Measurements from ENCODE around the gene SKOR2. TPM values are rescaled to one million over a fixed set of nuclear protein-coding genes. Genes with fewer than 3 reads are reported as not detected.

SKOR2 gene
- total and polyA plus RNA-seq, 2 donors (not counting 1 experiment from before 2014, with no cell fraction given) = not detected

GRCh38 chr18:47180765-47181164 is 70.7 kb downstream of the SKOR2 start:
- H3K4me2 ChIP-seq (ENCODE audit: extremely low read depth, insufficient read depth, low read length) = no peak overlapping the region
- H2AFZ ChIP-seq (ENCODE audit: low read length) = no peak overlapping the region
- H3K4me3 ChIP-seq (replicated peaks in 1 of 4; ENCODE audit: control extremely low read depth in 1 of 4, insufficient read depth in 1 of 4, low read depth in 3 of 4, low read length in 4 of 4) = no peak overlapping the region
- H3K9me3 ChIP-seq (ENCODE audit: control insufficient read depth, insufficient read depth, low read depth, low read length) = no peaks in the 10 kb centered on the region
- H3K9ac ChIP-seq (ENCODE audit: insufficient read depth, low read length) = no peak overlapping the region
- no peaks in the 10 kb centered on the region for H3K4me1 ChIP-seq (ENCODE audit: control insufficient read depth, extremely low read depth, insufficient read depth, low read length)
- no peak for DNase-seq (ENCODE audit: low read depth in 2 of 2)
- no peak overlapping the region for H3K27ac ChIP-seq (ENCODE audit: insufficient read depth, low read length)
- H3K27me3 ChIP-seq (ENCODE audit: control insufficient read depth, insufficient read depth, low read length) = peaks cover 6% of the 10 kb centered on the region
- H3K79me2 ChIP-seq (ENCODE audit: control insufficient read depth, insufficient read depth, low read length) = peaks cover under 1% of the 10 kb centered on the region
- no peaks in the 10 kb centered on the region for H3K36me3 ChIP-seq (ENCODE audit: control insufficient read depth, insufficient read depth, low read length)
- H4K20me1 ChIP-seq (ENCODE audit: control insufficient read depth, extremely low read depth, insufficient read depth, low read length) = no peaks in the 10 kb centered on the region
- TF ChIP-seq CTCF (conservative IDR thresholded peaks at IDR 0.05 in 1 of 2, IDR thresholded peaks at IDR 0.05 in 1 of 2; ENCODE audit: low read depth in 1 of 2, low read length in 2 of 2) = no peak

GRCh38 chr18:47179520-47179919 is 71.9 kb downstream of the SKOR2 start:
- Histone ChIP-seq H3K4me3 (replicated peaks in 1 of 4; ENCODE audit: control extremely low read depth in 1 of 4, insufficient read depth in 1 of 4, low read depth in 3 of 4, low read length in 4 of 4) (no peak overlapping the region), H3K4me1 (ENCODE audit: control insufficient read depth, extremely low read depth, insufficient read depth, low read length) (peaks cover 2% of the 10 kb centered on the region), H3K9me3 (ENCODE audit: control insufficient read depth, insufficient read depth, low read depth, low read length) (no peaks in the 10 kb centered on the region)

GRCh38 chr18:47175898-47176575 is 75.4 kb downstream of the SKOR2 start, which contains the start of gene IER3IP1:
Gene IER3IP1, minus strand, starts transcription at chr18:47176364. Its CDS starts 87 bp downstream, at chr18:47176277.
- H3K27me3 ChIP-seq (ENCODE audit: control insufficient read depth, insufficient read depth, low read length) = peaks cover 6% of the 10 kb centered on the region
- peak within 1 kb of the TSS; percentile 68 for H3K27ac ChIP-seq (ENCODE audit: insufficient read depth, low read length)
- H3K4me3 ChIP-seq (replicated peaks in 1 of 4; ENCODE audit: control extremely low read depth in 1 of 4, insufficient read depth in 1 of 4, low read depth in 3 of 4, low read length in 4 of 4) = peak within 1 kb of the TSS; percentile 63 to 97 (median 79)
- no peaks in the 10 kb centered on the region for H3K36me3 ChIP-seq (ENCODE audit: control insufficient read depth, insufficient read depth, low read length)
- H3K9ac ChIP-seq (ENCODE audit: insufficient read depth, low read length) = peak within 1 kb of the TSS; percentile 77
- H4K20me1 ChIP-seq (ENCODE audit: control insufficient read depth, extremely low read depth, insufficient read depth, low read length) = no peaks in the 10 kb centered on the region
- H3K4me2 ChIP-seq (ENCODE audit: extremely low read depth, insufficient read depth, low read length) = peak within 1 kb of the TSS; percentile 87
- H3K4me1 ChIP-seq (ENCODE audit: control insufficient read depth, extremely low read depth, insufficient read depth, low read length) = peaks cover 2% of the 10 kb centered on the region
- H2AFZ ChIP-seq (ENCODE audit: low read length) = peak within 1 kb of the TSS; percentile 33
- TF ChIP-seq EZH2 (IDR thresholded peaks at IDR 0.05; ENCODE audit: low read length, missing control alignments) (no peak), CTCF (conservative IDR thresholded peaks at IDR 0.05 in 1 of 2, IDR thresholded peaks at IDR 0.05 in 1 of 2; ENCODE audit: low read depth in 1 of 2, low read length in 2 of 2) (no peak)
- H3K9me3 ChIP-seq (ENCODE audit: control insufficient read depth, insufficient read depth, low read depth, low read length) = no peaks in the 10 kb centered on the region
- H3K79me2 ChIP-seq (ENCODE audit: control insufficient read depth, insufficient read depth, low read length) = peaks cover 44% of the 10 kb centered on the region
- DNase-seq (ENCODE audit: low read depth in 2 of 2) = peak; percentile 92 to 93

More at GRCh38 chr18:47179520-47179919, 71.9 kb downstream of the SKOR2 start:
- no peak overlapping the region for H3K4me2 ChIP-seq (ENCODE audit: extremely low read depth, insufficient read depth, low read length)
- H4K20me1 ChIP-seq (ENCODE audit: control insufficient read depth, extremely low read depth, insufficient read depth, low read length) = no peaks in the 10 kb centered on the region
- no peak overlapping the region for H2AFZ ChIP-seq (ENCODE audit: low read length)
- H3K27me3 ChIP-seq (ENCODE audit: control insufficient read depth, insufficient read depth, low read length) = peaks cover 6% of the 10 kb centered on the region
- H3K36me3 ChIP-seq (ENCODE audit: control insufficient read depth, insufficient read depth, low read length) = no peaks in the 10 kb centered on the region
- no peak overlapping the region for H3K27ac ChIP-seq (ENCODE audit: insufficient read depth, low read length)
- no peak overlapping the region for H3K9ac ChIP-seq (ENCODE audit: insufficient read depth, low read length)
- H3K79me2 ChIP-seq (ENCODE audit: control insufficient read depth, insufficient read depth, low read length) = peaks cover 11% of the 10 kb centered on the region
- peak in 1 of 2 donors; percentile 5 for DNase-seq (ENCODE audit: low read depth in 2 of 2)
- TF ChIP-seq EZH2 (IDR thresholded peaks at IDR 0.05; ENCODE audit: low read length, missing control alignments) = no peak
- TF ChIP-seq CTCF (conservative IDR thresholded peaks at IDR 0.05 in 1 of 2, IDR thresholded peaks at IDR 0.05 in 1 of 2; ENCODE audit: low read depth in 1 of 2, low read length in 2 of 2) = no peak

All from fibroblast of lung (primary cell).